GM12873 (cell line): ENCODE data around the gene NDEL1.

Source experiments
- TF ChIP-seq, protein P1 (sequence below): IDR thresholded peaks from 2 replicates; pipeline ENCODE4 v1.5.1; 2012; ENCODE audit warnings: low read depth, mild to moderate bottlenecking, moderate library complexity, low read length, control low read depth; ENCODE audit not compliant: insufficient read depth; ENCODE audit errors: missing control alignments

The NDEL1 gene

DNA sequence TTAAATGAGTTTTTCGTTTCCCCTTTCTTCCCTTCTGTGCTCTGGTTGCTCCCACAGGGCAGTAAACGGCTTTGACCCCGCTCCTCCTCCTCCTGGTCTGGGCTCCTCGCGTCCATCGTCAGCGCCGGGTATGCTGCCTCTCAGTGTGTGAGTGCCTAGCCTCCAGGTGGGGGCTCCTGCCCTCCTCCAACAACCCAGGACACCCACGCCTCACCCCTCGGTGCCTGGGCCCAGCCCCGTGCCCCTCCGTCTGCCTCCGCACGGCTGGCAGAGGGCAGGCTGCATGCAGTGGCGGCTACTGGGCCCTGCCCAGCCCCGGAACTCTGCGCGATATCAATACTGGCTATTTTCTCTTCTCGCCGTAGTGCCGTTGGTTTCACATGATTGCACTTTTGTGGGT, 31.2 kb downstream of the NDEL1 start:
- TF ChIP-seq, protein P1, sequence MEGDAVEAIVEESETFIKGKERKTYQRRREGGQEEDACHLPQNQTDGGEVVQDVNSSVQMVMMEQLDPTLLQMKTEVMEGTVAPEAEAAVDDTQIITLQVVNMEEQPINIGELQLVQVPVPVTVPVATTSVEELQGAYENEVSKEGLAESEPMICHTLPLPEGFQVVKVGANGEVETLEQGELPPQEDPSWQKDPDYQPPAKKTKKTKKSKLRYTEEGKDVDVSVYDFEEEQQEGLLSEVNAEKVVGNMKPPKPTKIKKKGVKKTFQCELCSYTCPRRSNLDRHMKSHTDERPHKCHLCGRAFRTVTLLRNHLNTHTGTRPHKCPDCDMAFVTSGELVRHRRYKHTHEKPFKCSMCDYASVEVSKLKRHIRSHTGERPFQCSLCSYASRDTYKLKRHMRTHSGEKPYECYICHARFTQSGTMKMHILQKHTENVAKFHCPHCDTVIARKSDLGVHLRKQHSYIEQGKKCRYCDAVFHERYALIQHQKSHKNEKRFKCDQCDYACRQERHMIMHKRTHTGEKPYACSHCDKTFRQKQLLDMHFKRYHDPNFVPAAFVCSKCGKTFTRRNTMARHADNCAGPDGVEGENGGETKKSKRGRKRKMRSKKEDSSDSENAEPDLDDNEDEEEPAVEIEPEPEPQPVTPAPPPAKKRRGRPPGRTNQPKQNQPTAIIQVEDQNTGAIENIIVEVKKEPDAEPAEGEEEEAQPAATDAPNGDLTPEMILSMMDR: no peak

DNA sequence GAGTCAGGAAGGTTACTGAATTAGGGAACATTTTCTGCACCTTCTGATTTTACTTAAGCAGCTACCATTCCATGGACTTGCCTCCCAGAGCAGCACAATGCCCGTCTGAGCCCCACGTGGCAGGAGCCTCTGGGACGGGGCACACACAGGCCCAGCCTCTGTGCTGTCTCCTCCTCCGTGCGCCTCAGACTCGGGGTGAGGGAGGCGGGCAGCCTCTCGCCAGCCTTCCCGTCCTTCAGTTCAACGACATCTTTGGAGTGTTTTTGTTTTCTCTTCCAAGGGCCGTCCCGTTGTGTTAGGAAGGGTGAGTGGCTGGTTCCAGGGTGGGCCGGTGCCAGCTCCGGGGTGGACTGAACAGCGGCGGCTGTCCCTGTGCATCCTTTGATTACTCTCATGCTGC, 31.8 kb downstream of the NDEL1 start:
- TF ChIP-seq, protein P1: no peak

DNA sequence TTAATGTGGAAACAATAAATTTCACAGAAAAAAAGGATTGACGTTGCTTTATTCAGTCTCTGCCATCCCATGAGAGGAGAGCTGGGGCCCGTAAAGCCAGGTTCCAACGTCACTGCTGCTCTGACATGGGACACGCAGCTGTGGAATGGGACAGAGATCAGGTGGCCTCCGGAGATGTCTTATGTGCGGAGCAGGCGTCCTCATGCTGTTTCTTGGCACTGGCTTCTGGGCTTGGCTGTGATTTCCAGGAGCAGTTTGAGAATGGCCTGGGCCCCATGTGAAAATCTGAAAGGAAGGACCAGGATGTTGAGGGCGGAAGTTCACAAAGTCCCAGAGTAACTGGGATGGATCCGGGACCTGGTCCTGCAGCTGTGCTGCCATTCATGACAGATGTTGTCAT, 32.4 kb downstream of the NDEL1 start:
- TF ChIP-seq, protein P1: no peak

DNA sequence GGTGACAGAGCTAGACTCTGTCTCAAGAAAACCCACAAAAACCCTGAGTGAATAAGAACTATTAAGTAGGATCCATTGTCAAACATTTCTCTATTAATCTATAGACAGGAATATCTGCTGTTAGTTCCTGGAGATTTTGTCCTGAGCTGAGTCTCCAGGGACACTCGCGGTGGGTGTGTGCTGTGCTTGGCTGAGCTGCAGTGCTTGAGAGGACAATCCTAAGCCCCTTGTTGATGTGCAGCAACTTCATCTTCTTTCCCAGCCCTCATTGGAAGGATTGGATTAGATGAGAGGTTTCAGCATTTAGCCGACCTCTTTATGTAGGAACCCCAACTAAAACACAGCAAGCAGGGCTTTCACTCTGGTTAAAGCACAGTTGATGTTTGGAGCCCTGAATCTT, 33.3 kb downstream of the NDEL1 start:
- TF ChIP-seq, protein P1: no peak

DNA sequence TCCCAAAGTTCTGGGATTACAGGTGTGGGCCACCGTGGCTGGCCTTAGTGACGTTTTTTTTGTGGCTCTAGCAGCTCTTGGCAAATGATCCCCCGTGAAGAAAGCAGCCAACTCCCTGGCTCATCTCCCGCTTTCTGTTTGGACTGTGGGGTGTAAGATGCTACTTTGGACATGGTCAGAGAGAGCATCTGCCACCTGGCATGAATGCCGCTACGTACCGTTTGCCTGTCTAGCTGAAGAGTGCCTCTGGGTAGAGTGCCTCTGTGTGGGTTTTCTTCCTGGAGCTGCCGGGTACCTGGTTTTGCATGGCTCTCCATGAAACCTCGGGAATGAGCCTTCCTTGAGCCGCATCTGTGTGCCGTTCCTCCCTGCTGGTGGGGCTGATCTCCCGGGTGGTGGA, 34.3 kb downstream of the NDEL1 start:
- TF ChIP-seq, protein P1: no peak

DNA sequence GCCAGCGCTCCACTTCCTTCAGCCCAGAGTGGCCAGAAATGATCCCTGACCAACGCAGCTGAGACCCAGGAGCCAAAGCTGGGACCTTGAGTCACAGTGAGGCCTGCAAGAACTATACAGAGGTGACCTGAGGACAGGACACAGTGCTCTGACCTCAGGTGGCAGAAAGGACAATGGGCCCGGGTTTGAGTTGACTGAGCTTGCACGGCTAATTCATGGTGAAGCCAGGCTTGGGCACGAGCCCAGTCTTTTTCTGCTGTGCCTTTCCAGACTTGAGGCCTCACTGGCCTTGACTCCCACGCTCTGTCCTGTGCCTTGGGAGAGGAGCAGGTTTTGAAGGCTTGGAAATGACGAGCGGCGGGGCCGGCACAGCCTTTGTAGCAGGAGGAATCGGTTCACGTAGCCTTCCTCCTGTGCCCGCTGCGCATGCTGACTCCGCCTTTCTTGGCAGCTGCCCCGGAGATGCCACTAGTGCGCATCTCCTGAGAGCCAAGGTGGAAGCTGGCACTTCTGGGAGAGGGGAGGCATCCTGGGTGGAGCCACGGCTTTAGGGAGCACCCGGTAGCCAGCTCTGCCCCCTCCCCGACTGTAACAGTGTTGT, 34.9 kb downstream of the NDEL1 start:
- TF ChIP-seq, protein P1: no peak

DNA sequence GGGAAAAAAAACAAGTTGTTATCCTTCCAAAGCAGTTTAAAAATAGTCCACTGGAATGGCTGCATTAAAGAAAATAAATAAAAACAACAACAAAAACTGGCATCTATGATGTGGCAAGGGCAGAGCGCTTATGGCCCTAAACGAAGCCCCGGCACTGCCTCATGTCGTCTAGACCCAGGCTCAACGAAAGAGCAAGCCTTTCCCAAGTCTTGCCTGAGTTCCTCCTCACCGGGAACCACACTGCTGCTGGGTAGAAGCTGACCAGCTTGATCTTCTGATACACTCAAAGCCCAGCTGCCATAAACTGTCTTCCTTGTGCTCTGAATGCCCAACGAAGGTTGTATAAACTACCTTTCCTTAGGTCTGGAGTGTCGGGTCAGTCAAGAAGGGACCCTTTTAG, 37.0 kb downstream of the NDEL1 start:
- TF ChIP-seq, protein P1: no peak
